Panc1 (cell line): Measurements from ENCODE around the gene CRYGD.
"Not testable (repeated sequence)": the region's sequence is repeated elsewhere in the genome, so short reads cannot be mapped to it uniquely, and the experiment has no call there.

Experiments used
- CTCF ChIP-seq: fragments of 450-650 bp; IDR thresholded peaks from 2 replicates; pipeline ENCODE4 v1.5.1; 2017; ENCODE audit warnings: mild to moderate bottlenecking
- POLR2AphosphoS5 ChIP-seq: IDR thresholded peaks from 2 replicates; pipeline ENCODE4 v1.6.1; 2012; ENCODE audit warnings: mild to moderate bottlenecking, low read depth, low read length, moderate library complexity
- REST ChIP-seq, 2 experiments: IDR thresholded peaks; 2 replicates each; pipeline ENCODE4 v1.6.1; 2011 to 2012; ENCODE audit warnings: low read depth in 2 of 2, control low read depth in 1 of 2, low read length in 1 of 2, mild to moderate bottlenecking in 1 of 2, moderate library complexity in 1 of 2; ENCODE audit not compliant: insufficient read depth in 1 of 2
- SIN3A ChIP-seq: IDR thresholded peaks from 2 replicates; pipeline ENCODE4 v1.6.1; 2012; ENCODE audit warnings: low read depth, mild to moderate bottlenecking, low read length, moderate library complexity, borderline replicate concordance; ENCODE audit not compliant: insufficient read depth
- TCF7L2 ChIP-seq: IDR thresholded peaks from 2 replicates; pipeline ENCODE4 v1.6.1; 2011; ENCODE audit warnings: mild to moderate bottlenecking, low read depth, low read length, inconsistent platforms

GRCh38 chr2:208112273-208112745 lies 12.0 kb downstream of the CRYGD start:
- TF ChIP-seq SIN3A; CTCF; POLR2AphosphoS5; REST (IDR thresholded peaks at IDR 0.05; ENCODE audit: insufficient read depth in 1 of 2, low read depth in 2 of 2, low read length in 1 of 2); TCF7L2: not testable (repeated sequence)
